Measurements from ENCODE around the gene NTRK2. TPM values are rescaled to one million over a fixed set of nuclear protein-coding genes. Genes with fewer than 3 reads are reported as not detected.
A peak's percentile ranks its signal among the peaks of the same experiment; 100 is the strongest.
"Not testable (repeated sequence)": the region's sequence is repeated elsewhere in the genome, so short reads cannot be mapped to it uniquely, and the experiment has no call there.

Gene NTRK2
- polyA plus RNA-seq, 10 donors = 26.4 to 44.3 (median 30.1) TPM

DNA sequence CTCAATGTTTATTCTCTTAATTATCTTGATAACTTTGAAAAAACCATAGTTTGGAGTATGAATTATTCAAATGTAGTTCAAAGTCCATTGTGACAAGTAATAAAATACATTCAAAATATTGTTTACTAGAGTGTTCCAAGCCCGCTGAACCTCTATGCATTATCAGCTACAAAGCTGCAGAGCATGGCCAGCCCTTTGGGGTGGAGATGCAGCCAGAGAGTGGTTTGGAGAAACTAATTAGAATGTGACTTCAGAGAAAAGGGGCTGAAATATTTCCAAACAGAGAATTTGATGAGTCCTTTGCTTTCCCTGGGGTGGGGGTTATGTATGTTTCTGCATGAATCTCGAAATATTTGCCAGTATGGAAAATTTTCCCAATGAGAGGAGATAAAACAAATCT, 211.3 kb downstream of the NTRK2 start:
- DNase-seq = peak in 1 of 3 donors; percentile 60

DNA sequence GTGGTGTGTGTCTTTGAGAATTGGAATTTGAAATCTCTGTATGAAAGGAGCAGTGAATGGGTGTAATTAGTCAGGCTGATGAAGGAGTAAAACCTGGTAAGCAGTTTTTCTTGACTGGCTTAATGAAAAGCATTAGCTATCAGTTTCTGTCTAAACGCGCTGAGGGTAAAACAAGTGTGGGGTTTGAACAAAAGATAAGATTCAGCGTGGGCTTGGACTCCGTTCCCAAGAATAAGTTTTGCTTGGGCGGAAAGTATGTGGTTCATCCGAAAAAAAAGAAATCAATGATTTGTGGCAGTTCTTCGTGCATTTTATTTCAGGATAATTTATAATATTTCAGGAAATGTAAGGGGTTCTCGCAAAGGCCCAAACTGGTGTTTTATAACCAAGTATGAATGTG, 217.3 kb downstream of the NTRK2 start:
- no peak for DNase-seq

DNA sequence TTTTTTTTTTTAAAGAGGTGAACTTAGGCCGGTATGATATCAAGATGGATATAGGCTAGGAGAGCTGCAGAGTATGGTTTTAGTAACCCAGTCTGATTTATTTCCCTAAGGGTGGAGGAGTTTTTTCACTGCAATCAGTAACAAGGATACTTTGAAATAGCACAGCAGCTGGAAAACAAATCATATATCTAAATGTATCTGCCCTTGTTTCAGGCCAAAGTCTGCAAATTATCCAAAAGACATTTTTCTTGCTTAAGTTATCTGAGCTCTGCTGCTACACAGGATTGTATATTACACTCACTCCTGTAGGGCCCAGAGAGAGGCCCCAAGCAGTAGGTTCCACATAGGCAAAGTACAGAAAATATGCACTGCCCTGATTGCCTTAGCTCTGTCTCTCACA, 222.4 kb downstream of the NTRK2 start:
- DNase-seq = peak in 2 of 3 donors; percentile 37 to 70

DNA sequence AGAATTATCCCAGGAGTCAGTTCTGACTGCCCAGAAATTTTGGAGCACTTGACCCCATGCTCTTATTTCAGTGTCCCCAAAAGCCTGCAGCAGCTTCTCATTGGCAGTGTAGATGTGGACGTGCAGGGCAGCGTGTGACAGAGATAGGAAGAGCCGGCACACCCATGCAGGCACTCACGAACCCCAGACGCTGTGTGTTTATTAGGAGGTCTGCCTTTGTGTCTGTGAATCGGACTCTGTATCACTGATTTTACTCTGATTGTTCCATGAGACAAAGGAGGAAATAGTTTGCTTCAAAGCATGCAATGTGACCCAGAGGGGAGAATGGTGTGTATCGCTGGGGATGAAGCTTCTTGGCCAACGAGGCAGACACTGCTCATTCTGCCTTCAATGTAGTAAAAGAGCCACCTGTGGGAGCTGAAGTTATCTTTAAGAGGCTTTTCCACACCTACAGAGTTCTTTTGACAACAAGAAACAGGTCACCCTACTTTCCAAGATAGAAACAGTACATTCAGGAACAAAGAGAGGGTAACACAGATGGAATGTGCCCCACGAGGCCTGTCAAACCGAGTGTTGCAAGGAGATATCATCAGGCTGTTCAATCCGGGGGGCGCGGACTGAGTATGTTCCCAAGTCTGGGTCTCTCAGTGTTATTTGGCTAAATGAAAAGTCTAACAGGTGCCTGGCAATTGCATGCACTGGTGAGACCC, 224.0 kb downstream of the NTRK2 start:
- DNase-seq = no peak

DNA sequence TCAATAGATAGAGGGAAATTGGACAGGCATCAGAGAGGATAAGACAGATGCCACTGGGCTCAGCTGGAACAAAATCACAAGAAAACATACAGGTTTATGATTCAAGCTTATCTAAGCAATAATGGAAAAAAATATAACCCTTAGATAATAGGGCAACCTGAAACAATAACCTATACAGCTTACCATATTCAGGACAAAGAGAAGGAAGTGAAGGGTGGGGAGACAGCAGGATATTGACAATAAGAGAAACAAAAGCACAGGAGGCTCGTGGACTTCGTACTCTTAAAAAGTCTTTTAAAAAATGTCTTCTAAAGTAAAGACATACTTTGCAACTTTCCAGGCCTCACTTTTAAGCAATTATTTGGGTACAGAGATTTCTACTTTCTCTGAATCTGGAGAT, 225.3 kb downstream of the NTRK2 start:
- DNase-seq = no peak

DNA sequence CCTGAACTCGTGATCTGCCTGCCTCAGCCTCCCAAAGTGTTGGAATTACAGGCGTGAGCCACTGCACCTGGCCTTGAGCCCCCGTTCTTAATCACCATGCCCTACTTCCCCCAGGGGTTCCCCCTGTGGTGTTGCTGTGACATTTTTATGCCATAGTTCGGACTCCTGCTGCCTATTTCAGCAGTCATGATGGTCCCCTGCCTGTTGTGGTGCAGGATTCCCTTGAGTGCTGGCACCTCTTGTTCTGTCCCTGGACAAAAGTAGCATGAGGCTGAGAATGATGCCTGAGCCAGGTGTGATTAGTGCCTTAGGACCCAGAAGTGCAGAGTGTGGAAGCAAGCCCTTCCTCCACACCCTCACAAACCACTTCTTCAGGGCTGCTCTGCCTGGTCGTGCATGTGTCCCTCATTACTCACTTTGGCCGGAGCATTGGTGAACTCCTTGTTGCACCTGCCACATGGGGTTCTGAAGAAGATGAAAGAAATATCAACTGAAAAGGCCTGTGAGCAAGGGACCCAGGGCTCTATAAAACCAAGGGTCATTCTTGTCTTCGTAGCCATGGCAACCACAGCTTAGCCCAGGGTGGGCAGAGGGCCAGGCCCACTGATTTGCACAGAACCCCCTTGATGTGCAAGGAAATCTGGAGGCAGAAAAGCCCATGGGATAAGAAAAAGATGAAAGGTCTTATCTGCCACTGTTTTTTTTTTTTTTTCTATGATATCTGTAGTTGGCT, 228.0 kb downstream of the NTRK2 start:
- no peak for DNase-seq

DNA sequence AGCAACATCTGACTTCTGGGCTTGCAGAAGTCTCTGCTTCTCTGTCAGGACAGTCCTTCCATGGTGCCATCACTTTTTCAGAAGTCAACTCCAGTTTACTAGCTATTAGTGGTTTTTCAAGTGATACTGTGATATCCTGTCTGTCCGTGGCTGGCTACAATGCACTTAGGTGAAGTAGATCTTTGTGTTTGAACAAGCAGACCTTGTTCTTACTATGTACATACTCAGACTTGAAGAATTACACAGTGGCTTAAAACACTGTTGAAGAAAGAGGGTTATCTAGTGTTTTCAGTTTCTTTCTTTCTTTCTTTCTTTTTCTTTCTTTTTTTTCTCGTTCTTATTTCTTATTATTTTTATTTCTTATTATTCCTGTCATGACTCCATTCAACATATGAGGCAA, 228.7 kb downstream of the NTRK2 start:
- no peak for DNase-seq

DNA sequence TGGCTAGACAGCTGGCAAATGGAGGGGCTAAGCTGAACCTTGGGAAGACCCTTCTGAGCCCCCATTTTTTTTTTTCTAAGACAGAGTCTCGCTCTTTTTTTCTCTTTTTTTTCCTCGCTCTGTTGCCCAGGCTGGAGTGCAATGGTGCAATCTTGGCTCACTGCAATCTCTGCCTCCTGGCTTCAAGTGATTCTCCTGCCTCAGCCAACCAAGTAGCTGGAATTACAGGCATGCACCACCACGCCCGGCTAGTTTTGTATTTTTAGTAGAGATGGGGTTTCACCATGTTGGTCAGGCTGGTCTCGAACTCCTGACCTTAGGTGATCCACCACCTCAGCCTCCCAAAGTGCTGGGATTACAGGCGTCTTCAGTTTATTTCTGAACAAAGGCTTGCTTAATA, 229.1 kb downstream of the NTRK2 start:
- DNase-seq = not testable (repeated sequence)

DNA sequence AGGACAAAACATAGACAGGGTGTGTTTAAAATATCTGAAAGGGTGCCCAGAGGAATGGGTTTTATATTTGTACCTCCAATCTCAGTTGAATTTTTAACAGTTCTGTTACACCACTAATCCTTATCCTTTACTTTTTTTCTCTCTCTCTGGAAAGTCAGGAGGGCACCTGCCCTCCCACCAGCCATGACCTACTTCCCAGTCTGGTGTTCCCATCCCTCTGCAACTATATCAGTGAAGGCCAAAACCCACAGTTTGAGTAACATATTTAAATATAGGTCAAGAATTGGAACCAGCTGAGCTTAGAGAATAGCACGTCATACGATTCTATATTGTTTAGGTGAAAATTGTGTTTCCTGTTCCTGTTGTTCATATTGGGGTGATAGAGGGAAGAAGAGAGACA, 229.8 kb downstream of the NTRK2 start:
- DNase-seq = no peak

DNA sequence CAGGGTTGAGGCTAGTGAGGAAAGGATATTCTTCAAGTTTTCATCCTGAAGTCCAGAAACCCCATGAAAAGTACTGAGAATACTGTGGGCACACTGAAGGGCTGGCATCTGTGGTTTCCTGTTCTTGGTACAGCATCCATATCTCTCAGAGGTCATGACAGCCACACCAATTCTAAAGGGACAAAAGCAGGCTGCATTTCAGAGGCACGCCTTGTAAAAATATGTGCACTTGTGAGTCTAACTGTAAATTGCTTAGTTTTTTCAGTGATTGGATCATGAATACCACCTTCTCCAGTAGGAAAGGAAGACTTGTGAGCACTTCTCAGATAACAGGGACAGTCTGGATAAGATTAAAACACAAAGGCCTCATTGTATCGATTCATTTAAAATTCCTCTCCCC, 230.9 kb downstream of the NTRK2 start:
- DNase-seq = no peak

DNA sequence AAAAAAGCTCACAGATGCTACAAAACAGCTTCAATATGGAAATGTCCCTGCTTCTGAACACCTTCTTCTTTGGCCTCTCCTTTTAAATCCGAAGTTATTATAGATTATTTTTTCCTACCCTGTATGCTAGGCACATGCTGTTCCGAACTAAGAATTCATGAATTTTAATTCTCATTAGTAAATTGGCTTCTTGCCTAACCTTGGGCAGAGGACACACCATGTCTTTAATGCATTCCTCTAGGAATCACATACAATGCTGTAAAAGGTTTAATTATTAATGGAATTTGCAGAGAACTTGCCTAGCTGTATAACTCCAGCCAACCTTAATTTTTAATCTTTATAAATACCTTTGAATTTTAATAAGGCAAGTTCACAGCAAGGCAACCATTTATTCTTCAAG, 234.4 kb downstream of the NTRK2 start:
- no peak for DNase-seq

DNA sequence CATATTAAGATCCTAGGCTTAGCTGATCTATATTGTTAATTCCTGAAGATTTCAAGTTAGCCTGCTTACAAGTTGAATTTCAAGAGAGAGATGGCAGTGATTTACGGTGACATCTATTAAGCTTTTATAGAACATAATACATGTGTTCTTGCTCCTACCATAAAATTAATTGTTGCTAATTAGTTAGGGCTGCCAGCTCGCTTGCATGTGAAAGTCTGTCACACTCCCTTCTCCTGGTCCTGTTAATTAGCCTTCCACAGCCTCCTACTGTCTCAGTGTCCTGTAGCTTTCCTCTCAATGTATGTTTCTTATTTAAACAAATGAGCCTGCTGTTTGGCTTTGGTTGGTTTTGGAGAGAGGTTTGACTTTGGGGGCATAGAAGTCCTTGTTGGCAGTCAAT, 247.2 kb downstream of the NTRK2 start:
- DNase-seq = no peak

DNA sequence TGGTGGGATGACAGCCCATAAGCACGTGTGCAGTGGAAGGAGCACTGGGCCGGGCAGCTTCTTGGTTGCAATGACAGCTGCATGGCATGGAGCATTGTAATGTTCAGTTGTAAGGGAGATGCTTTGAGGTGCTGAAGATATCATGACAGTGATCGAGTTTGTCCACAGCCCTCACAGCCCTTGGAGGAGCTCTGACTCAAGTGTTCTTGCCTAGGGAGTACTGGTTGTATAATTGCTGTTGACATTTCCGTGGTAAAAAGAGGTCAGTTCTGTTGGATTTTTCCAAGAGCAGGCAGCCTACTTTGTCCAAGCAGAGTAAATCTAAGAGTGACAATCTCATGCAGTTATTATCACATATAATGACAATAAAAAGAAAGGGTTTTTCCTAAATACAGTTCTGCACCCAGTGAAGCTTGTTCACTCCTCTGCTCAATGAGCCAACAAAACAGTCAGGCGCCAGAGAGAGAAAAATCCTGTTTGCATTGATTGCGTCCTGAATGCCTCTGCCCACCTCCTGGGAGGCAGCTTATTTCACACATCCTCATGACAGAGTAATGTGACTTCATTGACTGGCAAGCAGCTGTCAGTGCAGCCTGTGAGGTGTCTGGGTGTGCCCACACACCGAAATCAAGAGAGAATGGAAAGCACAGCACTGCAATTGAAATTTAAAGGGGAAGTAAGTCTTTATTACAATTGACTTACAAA, 248.0 kb downstream of the NTRK2 start:
- DNase-seq = no peak

DNA sequence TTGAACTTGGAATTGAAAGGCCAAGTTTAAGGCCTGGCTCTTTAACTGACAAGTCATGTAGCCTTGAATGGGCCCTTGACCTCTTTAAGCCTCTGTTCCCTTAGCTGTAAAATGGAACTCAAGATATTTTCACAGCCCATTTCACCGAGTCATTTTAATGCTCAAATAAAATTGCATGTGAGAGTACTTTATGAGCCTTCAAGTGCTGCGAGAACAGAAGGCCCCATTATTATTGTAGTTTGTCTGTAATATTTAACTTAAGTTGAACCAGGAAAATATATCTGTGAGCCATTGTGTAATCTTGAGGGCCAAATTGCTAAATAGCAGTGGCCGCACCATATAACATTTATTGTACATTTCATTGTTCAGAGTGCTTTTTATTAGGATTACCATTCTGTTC, 249.9 kb downstream of the NTRK2 start:
- no peak for DNase-seq

DNA sequence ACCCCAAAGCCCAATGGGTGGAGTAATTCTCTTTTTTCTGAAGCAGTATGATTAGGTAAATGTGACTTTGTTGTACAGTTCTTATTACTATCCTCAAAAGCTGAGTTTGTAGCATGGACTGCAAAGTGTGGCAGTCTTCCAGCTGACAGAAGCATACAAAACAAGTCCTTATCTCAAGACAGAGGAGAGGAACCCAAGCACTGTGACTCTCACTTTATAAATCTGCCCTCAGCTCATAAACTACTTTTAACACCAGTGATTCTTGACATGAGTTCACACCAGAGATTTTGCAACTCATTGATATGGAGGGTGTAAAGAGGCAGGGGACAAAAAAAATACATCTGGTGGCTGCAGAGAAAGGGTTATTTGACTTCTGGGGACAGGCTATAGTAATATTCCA, 251.6 kb downstream of the NTRK2 start:
- DNase-seq = no peak

DNA sequence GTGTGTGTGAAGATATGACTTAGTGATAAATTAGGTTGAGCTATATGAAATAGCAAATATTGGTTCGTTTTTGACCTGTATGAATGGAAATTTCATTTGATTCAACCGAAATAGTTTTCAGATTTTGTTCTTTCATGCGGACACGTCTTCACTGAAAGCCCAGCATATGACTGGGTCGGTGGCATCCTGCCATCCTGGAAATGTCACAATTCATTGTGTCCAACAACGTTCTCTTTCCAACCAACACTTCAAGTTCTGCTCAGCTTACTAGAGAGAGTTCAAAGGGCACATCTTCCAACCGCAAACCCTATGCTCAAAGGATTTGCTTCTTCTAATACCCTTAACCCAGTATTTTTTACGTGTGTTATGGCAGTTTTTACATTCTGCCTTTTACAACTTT, 252.5 kb downstream of the NTRK2 start:
- DNase-seq = no peak

DNA sequence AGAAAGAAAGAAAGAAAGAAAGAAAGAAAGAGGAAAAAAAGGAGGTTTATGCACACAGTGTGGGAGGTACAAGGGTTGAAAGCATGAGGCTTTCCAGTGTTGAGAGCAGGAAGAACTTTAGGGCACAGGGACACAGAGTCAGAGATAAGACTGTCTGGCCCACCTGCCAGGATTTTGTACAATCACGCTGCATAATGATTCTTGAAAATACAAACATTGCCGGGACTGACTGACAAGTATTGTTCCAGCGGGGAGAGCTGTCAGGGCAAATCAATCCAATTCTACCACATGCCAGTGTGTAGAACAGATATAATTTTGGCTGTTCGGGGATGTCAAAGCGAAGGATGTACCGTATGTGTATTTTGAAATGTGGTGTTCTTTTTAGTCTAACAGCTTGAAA, 254.7 kb downstream of the NTRK2 start:
- no peak for DNase-seq

DNA sequence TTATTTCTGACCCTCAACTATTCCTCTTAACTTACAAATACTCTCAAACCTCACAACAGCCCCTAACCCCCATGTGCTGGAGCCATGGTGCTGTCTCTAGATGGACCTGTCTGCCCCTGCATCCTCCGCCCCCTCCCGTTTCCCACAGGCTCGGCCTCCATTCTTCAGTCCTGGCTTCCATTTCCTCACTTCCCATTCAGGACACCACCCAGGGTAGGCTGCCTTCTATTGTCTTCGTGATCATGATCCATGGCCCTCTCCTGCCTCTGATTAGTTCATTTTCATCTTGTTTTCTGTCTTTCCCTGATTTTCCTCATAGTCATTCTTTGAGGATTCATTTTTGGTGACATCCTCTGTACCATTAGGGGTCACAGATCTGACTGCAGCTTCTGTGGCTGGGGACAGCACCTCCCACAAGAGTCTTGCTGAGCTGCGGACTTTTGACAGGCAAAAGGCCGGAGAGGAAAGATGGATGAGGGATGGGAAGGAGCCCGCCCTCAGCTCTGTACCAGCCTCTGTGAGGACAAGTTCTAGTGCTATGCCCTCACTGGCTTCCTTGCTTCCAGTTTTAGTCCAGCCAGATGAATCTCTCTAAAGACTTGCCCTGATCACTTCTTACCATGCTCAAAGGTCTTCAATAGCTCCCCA, 255.8 kb downstream of the NTRK2 start:
- no peak for DNase-seq

DNA sequence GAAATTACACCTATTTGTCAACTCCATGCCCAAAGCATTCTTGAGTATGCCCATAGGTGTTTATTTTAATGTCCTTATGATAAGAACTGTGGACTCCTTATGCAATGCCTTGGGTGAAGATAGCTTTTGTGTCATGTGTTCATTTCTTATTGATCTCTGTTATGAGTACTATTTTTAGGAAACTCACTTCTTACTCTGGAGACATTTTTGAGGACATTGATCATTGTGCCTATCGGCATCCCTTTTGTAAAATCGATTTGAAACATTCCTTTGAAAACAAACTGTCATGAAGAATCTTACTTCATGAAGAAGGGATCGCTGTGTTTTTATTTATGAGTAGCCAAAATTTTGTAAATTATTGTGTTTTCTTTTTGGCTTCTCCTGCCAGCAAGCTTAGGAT, 257.3 kb downstream of the NTRK2 start:
- no peak for DNase-seq

DNA sequence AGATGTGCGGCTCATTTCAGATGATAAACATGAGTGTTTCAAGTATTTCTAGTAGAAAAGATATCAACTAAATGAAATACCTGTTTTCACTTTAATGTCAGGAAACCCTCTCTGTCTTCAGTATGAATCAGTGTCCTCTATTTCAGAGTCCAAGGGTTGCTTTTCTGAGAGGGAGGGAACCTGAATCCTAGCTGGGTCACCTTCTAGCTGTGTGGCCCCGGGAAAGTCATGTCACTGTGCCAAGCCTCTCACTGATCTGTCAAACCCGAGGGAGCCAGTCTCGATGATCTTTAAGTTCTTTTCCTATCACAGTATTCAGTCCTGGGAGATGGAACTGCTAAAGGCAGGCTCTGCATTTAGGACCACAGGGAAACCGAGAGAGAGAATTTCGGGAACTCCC, 258.9 kb downstream of the NTRK2 start:
- DNase-seq = no peak

DNA sequence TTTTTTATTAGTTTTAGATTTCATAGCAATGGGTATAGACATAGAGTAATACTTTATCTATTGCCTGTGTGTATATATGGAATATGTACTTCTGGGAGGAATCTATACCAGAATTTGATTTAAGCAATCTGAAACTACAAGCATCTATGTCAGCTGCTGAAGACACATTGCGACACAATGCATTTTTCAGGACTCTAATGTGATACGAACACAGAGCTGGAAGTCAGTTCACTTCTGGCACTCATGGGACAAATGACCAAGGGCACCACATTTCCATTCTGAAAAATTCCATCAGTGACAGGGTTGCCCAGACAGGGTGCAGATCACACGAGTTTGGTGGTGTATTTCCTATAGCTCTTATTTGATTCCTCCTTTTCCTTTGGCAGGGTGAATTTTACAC, 259.5 kb downstream of the NTRK2 start:
- DNase-seq = no peak

DNA sequence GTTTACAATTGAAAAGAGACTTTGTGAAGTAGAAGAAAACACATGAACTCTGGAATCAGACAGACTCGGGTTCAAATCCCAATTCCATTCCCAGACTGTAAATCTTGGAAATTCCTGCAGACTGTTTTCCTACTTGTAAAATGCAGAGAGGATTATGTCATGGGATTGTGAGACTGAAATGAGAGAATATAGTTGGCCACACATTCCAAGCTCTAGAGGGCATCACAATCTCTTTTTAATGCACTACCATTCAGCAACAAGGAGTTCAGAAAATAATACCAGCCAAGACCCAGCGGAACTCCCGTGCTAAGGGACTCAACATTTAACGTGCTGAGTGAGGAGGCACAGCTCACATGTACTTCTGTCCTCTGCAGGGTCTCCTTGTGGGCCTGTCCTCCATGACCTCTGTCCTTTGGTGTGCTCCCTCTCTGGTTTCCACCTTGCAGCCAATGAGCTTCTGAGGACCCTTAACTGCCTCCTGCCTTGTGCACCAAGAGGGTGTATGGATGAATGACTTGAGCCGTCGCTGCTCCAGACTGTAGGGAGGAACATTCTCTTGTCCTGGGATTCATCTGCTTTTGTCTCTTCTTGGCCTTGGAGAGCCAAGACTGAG, 263.5 kb downstream of the NTRK2 start:
- DNase-seq = no peak
